Neuronal stem cell (in vitro differentiated cells): ENCODE data around the gene SOX13.

ENCODE experiments used
- DNase-seq: peaks from one replicate; pipeline ENCODE4 v3.0.0-alpha.2; 2013; ENCODE audit warnings: low spot score
- H2AFZ ChIP-seq: one replicate; pipeline ENCODE4 v1.6.1; 2013; ENCODE audit warnings: mild to moderate bottlenecking, low read length, inconsistent platforms
- H2AK5ac ChIP-seq: 2 replicates; pipeline ENCODE4 v1.6.1; 2013; ENCODE audit warnings: low read depth, mild to moderate bottlenecking, inconsistent platforms, low read length, moderate library complexity, mixed read lengths
- H2BK120ac ChIP-seq: 2 replicates; pipeline ENCODE4 v1.6.1; 2013; ENCODE audit warnings: low read depth, mild to moderate bottlenecking, inconsistent platforms, low read length, moderate library complexity, mixed read lengths
- H2BK12ac ChIP-seq: one replicate; pipeline ENCODE4 v1.6.1; 2013; ENCODE audit warnings: low read length, inconsistent platforms
- H2BK15ac ChIP-seq: 2 replicates; pipeline ENCODE4 v1.6.1; 2013; ENCODE audit warnings: mild to moderate bottlenecking, low read length, inconsistent platforms, mixed read lengths
- H2BK5ac ChIP-seq: one replicate; pipeline ENCODE4 v1.6.1; 2013; ENCODE audit warnings: inconsistent platforms, mild to moderate bottlenecking, low read length, moderate library complexity
- H3K14ac ChIP-seq: one replicate; pipeline ENCODE4 v1.6.1; 2013; ENCODE audit warnings: low read length, inconsistent platforms
- H3K18ac ChIP-seq: 2 replicates; pipeline ENCODE4 v1.6.1; 2013; ENCODE audit warnings: low read length, inconsistent platforms
- H3K23ac ChIP-seq: 2 replicates; pipeline ENCODE4 v1.6.1; 2013; ENCODE audit warnings: low read depth, mild to moderate bottlenecking, mixed read lengths, low read length, inconsistent platforms; ENCODE audit not compliant: poor library complexity
- H3K27ac ChIP-seq: replicated peaks from 3 replicates; pipeline ENCODE4 v1.5.1; 2013; ENCODE audit warnings: low read length, inconsistent platforms
- H3K27me3 ChIP-seq, 3 experiments: 2 replicates each; pipeline ENCODE4 v1.6.1; 2013; ENCODE audit warnings: low read length in 3 of 3, mild to moderate bottlenecking in 2 of 3, inconsistent platforms in 1 of 3, low read depth in 1 of 3, mixed read lengths in 1 of 3, moderate library complexity in 1 of 3; ENCODE audit not compliant: control insufficient read depth in 3 of 3, insufficient read depth in 3 of 3
- H3K36me3 ChIP-seq, 2 donors: replicated peaks in 1 of 2; 2 replicates each; pipeline ENCODE4 v1.6.1; 2013; ENCODE audit warnings: low read length in 2 of 2; ENCODE audit not compliant: control insufficient read depth in 2 of 2, insufficient read depth in 2 of 2
- H3K4ac ChIP-seq: 2 replicates; pipeline ENCODE4 v1.6.1; 2013; ENCODE audit warnings: inconsistent platforms, mild to moderate bottlenecking, low read length, moderate library complexity
- H3K4me1 ChIP-seq, 2 donors: 1 replicate in 1 of 2; 2 replicates in 1 of 2; pipeline ENCODE4 v1.6.1; 2013; ENCODE audit warnings: low read length in 2 of 2, low read depth in 1 of 2; ENCODE audit not compliant: control insufficient read depth in 2 of 2, insufficient read depth in 1 of 2
- H3K4me2 ChIP-seq: one replicate; pipeline ENCODE4 v1.6.1; 2013; ENCODE audit warnings: mild to moderate bottlenecking, low read length, inconsistent platforms; ENCODE audit not compliant: insufficient read depth, poor library complexity, severe bottlenecking
- H3K4me3 ChIP-seq, 2 donors: 2 replicates each; pipeline ENCODE4 v1.5.1; 2013; ENCODE audit warnings: low read length in 2 of 2, mild to moderate bottlenecking in 2 of 2, inconsistent platforms in 1 of 2, moderate library complexity in 1 of 2
- H3K79me1 ChIP-seq: one replicate; pipeline ENCODE4 v1.6.1; 2013; ENCODE audit warnings: low read depth, mild to moderate bottlenecking, inconsistent platforms, low read length, moderate library complexity
- H3K9ac ChIP-seq: one replicate; pipeline ENCODE4 v1.6.1; 2013; ENCODE audit warnings: mild to moderate bottlenecking, low read depth, low read length, inconsistent platforms; ENCODE audit not compliant: poor library complexity
- H3K9me3 ChIP-seq, 2 donors: replicated peaks in 1 of 2; 2 replicates each; pipeline versions ENCODE3 to v1.6.1; 2013; ENCODE audit warnings: low read length in 2 of 2, mild to moderate bottlenecking in 2 of 2, inconsistent platforms in 1 of 2, low read depth in 1 of 2, mixed read lengths in 1 of 2, moderate library complexity in 1 of 2; ENCODE audit not compliant: control insufficient read depth in 2 of 2, insufficient read depth in 1 of 2
- H4K8ac ChIP-seq: one replicate; pipeline ENCODE4 v1.6.1; 2013; ENCODE audit warnings: low read depth, mild to moderate bottlenecking, inconsistent platforms, low read length, moderate library complexity
- H4K91ac ChIP-seq: one replicate; pipeline ENCODE4 v1.6.1; 2013; ENCODE audit warnings: low read length, low read depth, mild to moderate bottlenecking, inconsistent platforms; ENCODE audit not compliant: poor library complexity
- WGBS, 2 donors: extraction: QIAGEN DNeasy Blood & Tissue Kit; methylation state at CpG; one replicate each; pipeline ENCODE4 v1.1.7; 2013; ENCODE audit warnings: missing lambda C conversion rate in 2 of 2, mixed read lengths in 1 of 2; ENCODE audit not compliant: insufficient read length in 2 of 2, insufficient replicate concordance in 1 of 2; ENCODE audit errors: extremely low coverage in 2 of 2; 5-methylcytosine and 5-hydroxymethylcytosine counted together

SOX13 gene

DNA sequence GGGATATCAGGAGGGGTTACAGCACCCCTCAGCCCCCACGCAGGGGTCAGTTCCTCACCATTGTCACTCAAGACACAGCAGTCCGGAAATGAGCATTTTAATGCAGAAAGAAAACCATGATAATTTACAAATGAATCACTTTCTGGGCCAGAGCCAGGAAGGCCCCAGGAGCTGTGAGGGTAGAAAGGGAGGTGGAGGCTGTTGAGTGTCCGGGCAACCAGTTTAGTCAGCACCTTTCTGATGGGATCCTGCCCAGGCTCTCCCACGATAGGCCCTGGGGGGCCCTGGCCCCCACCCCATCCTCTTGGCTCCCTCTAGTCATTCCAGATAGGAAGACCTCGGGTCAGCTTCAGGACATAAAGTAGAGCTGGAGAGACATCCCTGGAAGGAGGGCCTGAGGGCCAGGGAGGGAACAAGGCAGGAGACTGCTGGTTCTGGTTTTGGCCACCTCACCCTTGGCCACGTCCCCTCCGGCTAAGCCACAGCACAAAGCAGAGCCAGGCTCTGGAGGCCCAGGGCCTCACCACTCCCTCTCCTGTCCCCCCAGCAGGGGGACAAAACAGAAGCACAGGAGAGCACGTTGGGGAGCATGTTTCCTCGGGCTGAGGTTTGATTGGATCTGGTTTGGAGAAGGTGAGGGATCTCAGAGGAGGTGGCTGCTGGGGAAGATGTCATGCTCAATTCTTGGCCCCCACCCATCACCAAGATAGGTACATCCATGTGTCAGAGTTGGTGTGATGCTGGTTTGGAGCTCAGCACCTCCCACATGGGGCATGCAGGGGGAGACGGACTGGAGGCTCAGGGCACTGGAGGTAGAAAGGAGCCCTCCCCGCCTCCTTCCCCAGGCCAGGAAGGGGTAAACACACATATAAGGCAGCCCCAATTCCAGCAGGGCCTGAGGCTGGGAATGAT lies 58.3 kb downstream of the SOX13 start:
- peaks cover 4% of the 10 kb centered on the region for H3K79me1 ChIP-seq
- H3K4ac ChIP-seq, result no peak overlapping the region
- peaks cover 7 to 23% of the 10 kb centered on the region in 2 donors for H3K4me1 ChIP-seq
- no peak overlapping the region for H3K23ac ChIP-seq
- H3K18ac ChIP-seq, result no peak overlapping the region
- no peak overlapping the region for H4K8ac ChIP-seq
- H2AK5ac ChIP-seq, result no peak overlapping the region
- no peak overlapping the region for H2BK5ac ChIP-seq
- H3K9ac ChIP-seq, result peak overlapping the region; percentile 24
- H2BK120ac ChIP-seq, result no peak overlapping the region
- no peaks in the 10 kb centered on the region for H3K27me3 ChIP-seq
- no peak overlapping the region for H3K14ac ChIP-seq
- no peak overlapping the region for H2AFZ ChIP-seq
- no peak overlapping the region for H2BK12ac ChIP-seq
- no peak for DNase-seq
- H3K36me3 ChIP-seq, result peaks cover 5 to 65% of the 10 kb centered on the region in 2 donors
- H3K4me2 ChIP-seq, result no peak overlapping the region
- no peaks in the 10 kb centered on the region for H3K9me3 ChIP-seq
- no peak overlapping the region for H3K4me3 ChIP-seq
- no peak overlapping the region for H4K91ac ChIP-seq
- H2BK15ac ChIP-seq, result no peak overlapping the region
- WGBS, 2 donors, result no CpG with 5 or more reads among the region's 11 CpGs
- H3K27ac ChIP-seq, result no peak overlapping the region

DNA sequence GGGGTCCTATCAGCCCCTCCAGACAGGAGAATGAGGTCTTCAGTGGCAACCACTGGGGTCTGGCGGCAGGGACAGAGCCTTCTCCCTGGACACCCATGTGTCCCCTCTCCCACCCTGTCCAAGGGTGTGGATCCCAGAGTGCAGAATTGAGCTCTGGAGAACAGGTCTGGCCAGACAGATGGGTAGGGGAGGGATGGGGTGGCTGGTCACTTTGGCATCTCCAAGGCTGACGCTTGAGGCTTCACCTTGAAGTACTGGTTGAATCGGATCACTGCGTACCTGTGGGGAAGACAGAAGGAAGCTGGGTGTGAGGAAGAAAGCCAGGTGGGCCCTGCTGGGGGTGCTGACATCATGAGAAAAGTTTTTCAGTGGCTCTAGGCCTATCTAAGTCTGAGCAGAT lies 59.1 kb downstream of the SOX13 start:
- H3K4me3 ChIP-seq, result no peak overlapping the region
- no peak overlapping the region for H2BK12ac ChIP-seq
- no peak overlapping the region for H3K23ac ChIP-seq
- H2AK5ac ChIP-seq, result no peak overlapping the region
- no CpG with 5 or more reads among the region's 4 CpGs for WGBS, 2 donors
- H3K27me3 ChIP-seq, result no peaks in the 10 kb centered on the region
- no peak overlapping the region for H3K4me2 ChIP-seq
- peaks cover 4% of the 10 kb centered on the region for H3K79me1 ChIP-seq
- H3K9me3 ChIP-seq, result no peaks in the 10 kb centered on the region
- H4K8ac ChIP-seq, result no peak overlapping the region
- H3K4ac ChIP-seq, result no peak overlapping the region
- no peak overlapping the region for H3K18ac ChIP-seq
- H3K4me1 ChIP-seq, result peaks cover 3 to 16% of the 10 kb centered on the region in 2 donors
- DNase-seq, result no peak
- H2BK120ac ChIP-seq, result no peak overlapping the region
- no peak overlapping the region for H3K27ac ChIP-seq
- no peak overlapping the region for H4K91ac ChIP-seq
- no peak overlapping the region for H2BK15ac ChIP-seq
- H3K14ac ChIP-seq, result no peak overlapping the region
- H2BK5ac ChIP-seq, result no peak overlapping the region
- H2AFZ ChIP-seq, result no peak overlapping the region
- H3K36me3 ChIP-seq, result peaks cover 3 to 58% of the 10 kb centered on the region in 2 donors
- no peak overlapping the region for H3K9ac ChIP-seq

DNA sequence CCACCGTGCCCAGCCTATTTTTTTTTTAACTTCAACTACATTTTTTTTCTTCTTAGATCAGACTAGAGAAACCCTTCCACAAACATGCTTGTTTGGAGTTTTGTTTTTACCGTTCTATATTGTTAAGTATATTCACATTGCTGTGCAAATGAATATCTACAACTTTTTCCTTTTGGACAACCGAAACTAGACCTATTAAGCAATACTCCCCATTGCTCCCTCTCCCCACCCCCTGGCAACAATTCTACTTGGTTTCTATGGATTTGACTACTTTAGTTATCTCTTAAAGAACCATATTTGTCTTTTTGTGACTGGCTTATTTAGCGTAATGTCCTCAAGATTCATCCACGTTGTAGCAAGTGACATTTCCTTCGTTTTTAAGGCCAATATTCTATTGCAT lies 59.8 kb downstream of the SOX13 start:
- no CpG with 5 or more reads among the region's 6 CpGs for WGBS, 2 donors
- Histone ChIP-seq H2BK12ac (no peak overlapping the region), H3K4me3 (no peak overlapping the region)

DNA sequence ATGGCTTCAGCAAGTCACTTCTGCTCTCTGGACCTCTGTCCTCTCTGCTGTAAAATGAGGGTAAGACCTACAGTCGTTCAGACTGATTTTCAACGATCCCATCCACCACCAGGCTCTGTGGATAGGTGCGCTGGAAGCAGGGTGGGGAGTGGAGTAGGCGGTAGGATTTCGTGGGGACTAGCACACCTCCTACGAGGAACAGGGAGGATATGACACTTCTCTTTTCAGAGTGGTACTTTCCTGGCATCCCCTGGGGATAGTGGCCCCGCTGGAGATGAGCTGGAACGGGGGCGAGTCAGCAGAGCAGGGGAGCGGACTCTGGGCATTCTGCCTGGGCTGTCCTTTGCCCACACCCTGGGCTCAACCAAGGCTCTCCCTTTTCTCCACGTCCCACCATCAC lies 61.2 kb downstream of the SOX13 start:
- no peak for DNase-seq
- Histone ChIP-seq H2AK5ac (peak overlapping the region; percentile 44), H2BK12ac (no peak overlapping the region), H3K4me2 (no peak overlapping the region), H3K9me3 (no peaks in the 10 kb centered on the region), H3K18ac (no peak overlapping the region), H3K23ac (peak overlapping the region; percentile 10), H3K79me1 (peaks cover 2% of the 10 kb centered on the region), H3K4me3 (no peak overlapping the region), H2BK120ac (no peak overlapping the region), H2BK15ac (no peak overlapping the region), H2BK5ac (peak overlapping the region; percentile 21), H3K9ac (no peak overlapping the region), H2AFZ (no peak overlapping the region), H3K36me3 (peaks cover 1 to 43% of the 10 kb centered on the region in 2 donors), H4K91ac (no peak overlapping the region), H3K27ac (no peak overlapping the region), H3K4ac (no peak overlapping the region), H4K8ac (peak overlapping the region; percentile 29), H3K4me1 (peaks cover 1 to 12% of the 10 kb centered on the region in 2 donors), H3K14ac (no peak overlapping the region), H3K27me3 (no peaks in the 10 kb centered on the region)
- WGBS, 2 donors, result no CpG with 5 or more reads among the region's 11 CpGs

More for the DNA sequence above, 59.8 kb downstream of the SOX13 start:
- no peak overlapping the region for H3K23ac ChIP-seq
- no peak overlapping the region for H3K4ac ChIP-seq
- H4K91ac ChIP-seq, result no peak overlapping the region
- H2AK5ac ChIP-seq, result no peak overlapping the region
- no peak overlapping the region for H2AFZ ChIP-seq
- peaks cover 4% of the 10 kb centered on the region for H3K79me1 ChIP-seq
- H3K14ac ChIP-seq, result no peak overlapping the region
- no peak overlapping the region for H3K9ac ChIP-seq
- no peak for DNase-seq
- H3K4me2 ChIP-seq, result no peak overlapping the region
- H2BK5ac ChIP-seq, result no peak overlapping the region
- peaks cover 3 to 12% of the 10 kb centered on the region in 2 donors for H3K4me1 ChIP-seq
- no peak overlapping the region for H3K27ac ChIP-seq
- H2BK120ac ChIP-seq, result no peak overlapping the region
- no peaks in the 10 kb centered on the region for H3K9me3 ChIP-seq
- H2BK15ac ChIP-seq, result no peak overlapping the region
- H3K18ac ChIP-seq, result no peak overlapping the region
- no peaks in the 10 kb centered on the region for H3K27me3 ChIP-seq
- H4K8ac ChIP-seq, result no peak overlapping the region
- peaks cover 3 to 54% of the 10 kb centered on the region in 2 donors for H3K36me3 ChIP-seq
